Type B pancreatic cell (in vitro differentiated cells): ENCODE results near the gene GLIPR2. TPM values are rescaled to one million over a fixed set of nuclear protein-coding genes. Genes with fewer than 3 reads are reported as not detected.
A peak's percentile ranks its signal among the peaks of the same experiment; 100 is the strongest.

Source experiments
- DNase-seq: peaks from one replicate; pipeline ENCODE4 v3.0.0; 2021; ENCODE audit warnings: mixed read lengths; ENCODE audit not compliant: unreplicated experiment; ENCODE audit errors: extremely low spot score
- H3K27ac Mint-ChIP-seq: 2 replicates; pipeline ENCODE4 v1.8.0; 2021; ENCODE audit warnings: mild to moderate bottlenecking, mixed read lengths
- H3K27me3 Mint-ChIP-seq: 2 replicates; pipeline ENCODE4 v1.8.0; 2021; ENCODE audit warnings: mixed read lengths
- H3K36me3 Mint-ChIP-seq: 2 replicates; pipeline ENCODE4 v1.8.0; 2021; ENCODE audit warnings: mixed read lengths
- H3K4me1 Mint-ChIP-seq: one replicate; pipeline ENCODE4 v1.8.0; 2021; ENCODE audit warnings: mixed read lengths; ENCODE audit not compliant: unreplicated experiment
- H3K4me3 Mint-ChIP-seq: 2 replicates; pipeline ENCODE4 v1.8.0; 2021; ENCODE audit warnings: mild to moderate bottlenecking, mixed read lengths
- H3K9me3 Mint-ChIP-seq: 2 replicates; pipeline ENCODE4 v1.8.0; 2021; ENCODE audit warnings: mixed read lengths
- total RNA-seq: library from RNA; stranded (reverse); gene quantifications from 2 replicates; pipeline ENCODE4 v1.2.1, GENCODE V29; 2021; ENCODE audit warnings: low replicate concordance
- TF ChIP-seq, protein P1 (sequence below): fragments of 200-600 bp; sonication (generic); conservative IDR thresholded peaks from 2 replicates; pipeline ENCODE4 v1.5.0; 2021; ENCODE audit warnings: antibody characterized with exemption, mild to moderate bottlenecking

The GLIPR2 gene
- total RNA-seq, 1 donor from 2014 or later, result 17.8 TPM

GRCh38 chr9:36151316-36152210, 15.0 kb downstream of the GLIPR2 start:
- Mint-ChIP-seq H3K27me3 (no peaks in the 10 kb centered on the region), H3K4me1 (peaks cover 16% of the 10 kb centered on the region), H3K4me3 (no peak overlapping the region), H3K36me3 (peaks cover 4% of the 10 kb centered on the region), H3K9me3 (no peaks in the 10 kb centered on the region), H3K27ac (no peak overlapping the region)
- no peak for DNase-seq
- TF ChIP-seq, protein P1, sequence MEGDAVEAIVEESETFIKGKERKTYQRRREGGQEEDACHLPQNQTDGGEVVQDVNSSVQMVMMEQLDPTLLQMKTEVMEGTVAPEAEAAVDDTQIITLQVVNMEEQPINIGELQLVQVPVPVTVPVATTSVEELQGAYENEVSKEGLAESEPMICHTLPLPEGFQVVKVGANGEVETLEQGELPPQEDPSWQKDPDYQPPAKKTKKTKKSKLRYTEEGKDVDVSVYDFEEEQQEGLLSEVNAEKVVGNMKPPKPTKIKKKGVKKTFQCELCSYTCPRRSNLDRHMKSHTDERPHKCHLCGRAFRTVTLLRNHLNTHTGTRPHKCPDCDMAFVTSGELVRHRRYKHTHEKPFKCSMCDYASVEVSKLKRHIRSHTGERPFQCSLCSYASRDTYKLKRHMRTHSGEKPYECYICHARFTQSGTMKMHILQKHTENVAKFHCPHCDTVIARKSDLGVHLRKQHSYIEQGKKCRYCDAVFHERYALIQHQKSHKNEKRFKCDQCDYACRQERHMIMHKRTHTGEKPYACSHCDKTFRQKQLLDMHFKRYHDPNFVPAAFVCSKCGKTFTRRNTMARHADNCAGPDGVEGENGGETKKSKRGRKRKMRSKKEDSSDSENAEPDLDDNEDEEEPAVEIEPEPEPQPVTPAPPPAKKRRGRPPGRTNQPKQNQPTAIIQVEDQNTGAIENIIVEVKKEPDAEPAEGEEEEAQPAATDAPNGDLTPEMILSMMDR, result no peak

- Mint-ChIP-seq H3K27me3 (no peaks in the 10 kb centered on the region), H3K4me1 (peaks cover 16% of the 10 kb centered on the region), H3K4me3 (no peak overlapping the region), H3K27ac (no peak overlapping the region), H3K36me3 (no peaks in the 10 kb centered on the region), H3K9me3 (no peaks in the 10 kb centered on the region)
- TF ChIP-seq, protein P1, result no peak
- no peak for DNase-seq
These were observed 16.4 kb downstream of the GLIPR2 start for GRCh38 chr9:36152741-36153438.

GRCh38 chr9:36153746-36154145, 17.2 kb downstream of the GLIPR2 start:
- peaks cover 16% of the 10 kb centered on the region for H3K4me1 Mint-ChIP-seq
- no peak for DNase-seq
- H3K27me3 Mint-ChIP-seq, result no peaks in the 10 kb centered on the region
- H3K4me3 Mint-ChIP-seq, result no peak overlapping the region
- TF ChIP-seq, protein P1, result no peak
- peak overlapping the region; percentile 63 for H3K27ac Mint-ChIP-seq
- peaks cover 6% of the 10 kb centered on the region for H3K36me3 Mint-ChIP-seq
- peaks cover 5% of the 10 kb centered on the region for H3K9me3 Mint-ChIP-seq

GRCh38 chr9:36154331-36154952, 17.9 kb downstream of the GLIPR2 start:
- DNase-seq, result no peak
- TF ChIP-seq, protein P1, result no peak

GRCh38 chr9:36156116-36156515, 19.6 kb downstream of the GLIPR2 start:
- peaks cover 13% of the 10 kb centered on the region for H3K4me1 Mint-ChIP-seq
- H3K9me3 Mint-ChIP-seq, result peaks cover 5% of the 10 kb centered on the region
- H3K36me3 Mint-ChIP-seq, result peaks cover 6% of the 10 kb centered on the region
- no peak overlapping the region for H3K4me3 Mint-ChIP-seq
- DNase-seq, result no peak
- no peak overlapping the region for H3K27ac Mint-ChIP-seq
- no peaks in the 10 kb centered on the region for H3K27me3 Mint-ChIP-seq
- TF ChIP-seq, protein P1, result no peak

More at GRCh38 chr9:36154331-36154952, 17.9 kb downstream of the GLIPR2 start:
- no peaks in the 10 kb centered on the region for H3K27me3 Mint-ChIP-seq
- H3K36me3 Mint-ChIP-seq, result peaks cover 6% of the 10 kb centered on the region
- H3K4me1 Mint-ChIP-seq, result peaks cover 16% of the 10 kb centered on the region
- H3K4me3 Mint-ChIP-seq, result peak overlapping the region; percentile 63
- peak overlapping the region; percentile 63 for H3K27ac Mint-ChIP-seq
- H3K9me3 Mint-ChIP-seq, result peaks cover 5% of the 10 kb centered on the region
